Activated T-cell treated with anti-CD3 and anti-CD28 coated beads for 4 hours (primary cell): ENCODE measurements around the gene ELP4.

Source experiments
- DNase-seq: peaks from one replicate; pipeline ENCODE4 v3.0.0-alpha.2; 2020

The ELP4 gene

DNA sequence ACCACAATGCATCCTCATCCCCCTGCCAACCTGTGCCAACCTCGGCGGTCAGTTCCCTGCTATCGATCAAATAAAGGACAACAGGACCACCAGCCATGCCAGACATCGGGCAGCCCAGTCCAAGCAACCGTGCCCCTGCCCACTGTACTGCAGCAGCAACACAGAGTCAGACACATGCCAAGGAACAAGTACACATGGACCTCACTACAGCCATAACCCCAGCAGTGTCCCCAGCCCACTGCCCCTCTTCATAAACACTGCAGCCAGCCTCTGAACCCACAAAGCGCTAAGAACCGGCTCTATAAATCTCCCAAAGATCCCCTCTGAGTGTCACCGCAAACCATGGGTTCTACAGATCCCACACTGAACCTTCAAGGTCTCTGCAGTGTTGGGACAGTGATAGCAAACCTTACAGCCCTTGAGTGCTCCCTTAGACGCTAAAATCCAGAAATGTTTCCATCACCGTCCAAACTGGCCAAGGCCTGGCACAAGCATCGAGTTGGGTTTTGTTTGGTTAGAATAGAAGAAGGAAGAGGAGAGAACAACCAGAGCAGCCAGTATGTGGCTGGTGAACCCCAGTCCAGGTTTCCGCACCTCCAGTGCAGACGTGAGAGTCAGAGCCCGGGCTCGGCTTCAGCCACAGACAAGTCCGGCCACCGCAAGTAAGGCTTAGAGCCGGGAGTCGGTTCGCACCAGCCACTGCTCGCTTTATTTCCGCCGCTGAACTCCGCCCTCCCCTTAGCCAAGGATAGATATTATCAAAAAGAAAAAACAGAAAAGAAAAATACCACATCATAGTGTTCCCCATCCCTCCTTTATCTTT, 293.6 kb downstream of the ELP4 start:
- DNase-seq: no peak

- no peak for DNase-seq
These were observed 294.3 kb downstream of the ELP4 start for GRCh38 chr11:31803813-31804311.

DNA sequence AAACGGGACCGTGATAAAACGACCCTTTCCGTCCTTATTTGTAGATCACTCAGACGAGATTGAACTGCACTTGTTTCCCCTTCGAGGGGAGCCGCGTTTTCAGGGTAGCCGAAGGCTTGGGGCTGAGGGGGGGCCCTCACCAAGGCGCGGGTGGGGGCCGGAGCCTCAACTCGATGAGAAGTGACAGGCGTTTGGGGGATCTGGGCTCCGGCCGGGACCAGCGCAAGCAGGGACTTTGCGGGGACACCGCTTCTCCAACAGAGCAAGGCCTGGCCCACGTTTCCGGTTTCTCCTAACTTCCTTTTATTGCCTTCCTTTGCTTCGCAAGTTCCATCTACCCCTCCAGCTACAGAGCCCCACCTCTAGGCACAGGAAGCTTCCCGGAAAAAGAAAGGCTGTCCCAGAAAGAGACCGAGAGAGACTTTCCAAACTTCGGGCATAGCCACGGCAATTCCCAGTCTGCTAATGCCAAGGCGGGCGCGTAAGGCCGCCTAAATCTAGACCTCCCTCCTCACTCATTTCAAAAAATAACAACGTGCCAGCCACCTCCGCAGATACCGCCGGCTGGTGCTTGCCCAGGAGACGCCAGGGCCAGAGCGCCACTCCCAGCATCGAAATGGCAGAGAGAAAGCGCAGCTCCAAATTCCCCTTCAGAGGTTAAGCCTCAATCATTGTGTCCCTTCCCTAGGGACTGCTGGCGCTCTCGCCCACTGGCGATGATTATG, 294.9 kb downstream of the ELP4 start:
- no peak for DNase-seq

DNA sequence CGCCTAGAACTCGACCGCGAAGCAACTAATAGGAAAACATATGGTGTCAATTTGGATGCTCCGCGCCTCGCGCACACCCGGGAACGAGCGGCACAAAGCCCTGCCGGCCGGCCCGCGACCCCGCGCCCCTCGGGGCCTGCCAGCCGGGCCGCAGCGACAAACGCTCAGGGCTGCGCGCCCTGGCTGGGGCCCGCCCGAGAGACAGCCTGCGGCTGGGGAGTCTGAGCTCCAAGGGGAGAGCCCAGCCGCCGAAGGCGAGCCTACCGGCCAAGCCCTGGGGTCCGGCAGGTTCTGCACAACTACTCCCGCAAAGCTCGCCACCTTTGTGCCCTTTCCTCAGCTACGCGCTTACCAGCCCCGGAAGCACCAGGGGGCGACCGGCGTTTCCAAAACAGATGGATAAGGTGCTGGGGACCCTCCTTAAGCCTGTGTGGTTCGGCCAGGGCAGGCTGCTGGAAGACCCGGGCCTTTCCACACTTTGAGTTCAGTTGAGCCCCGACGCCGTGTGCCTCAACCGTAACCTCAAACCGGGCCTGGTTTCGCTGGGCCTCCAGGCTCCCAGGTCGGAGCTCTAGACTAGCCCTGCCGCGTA, 295.6 kb downstream of the ELP4 start:
- DNase-seq: no peak

GRCh38 chr11:31805629-31806185, 296.1 kb downstream of the ELP4 start:
- no peak for DNase-seq

GRCh38 chr11:31806186-31806927, 296.8 kb downstream of the ELP4 start:
- no peak for DNase-seq

GRCh38 chr11:31806928-31807798, 297.6 kb downstream of the ELP4 start:
- no peak for DNase-seq

- no peak for DNase-seq
These were observed 298.5 kb downstream of the ELP4 start for GRCh38 chr11:31807799-31808667.

DNA sequence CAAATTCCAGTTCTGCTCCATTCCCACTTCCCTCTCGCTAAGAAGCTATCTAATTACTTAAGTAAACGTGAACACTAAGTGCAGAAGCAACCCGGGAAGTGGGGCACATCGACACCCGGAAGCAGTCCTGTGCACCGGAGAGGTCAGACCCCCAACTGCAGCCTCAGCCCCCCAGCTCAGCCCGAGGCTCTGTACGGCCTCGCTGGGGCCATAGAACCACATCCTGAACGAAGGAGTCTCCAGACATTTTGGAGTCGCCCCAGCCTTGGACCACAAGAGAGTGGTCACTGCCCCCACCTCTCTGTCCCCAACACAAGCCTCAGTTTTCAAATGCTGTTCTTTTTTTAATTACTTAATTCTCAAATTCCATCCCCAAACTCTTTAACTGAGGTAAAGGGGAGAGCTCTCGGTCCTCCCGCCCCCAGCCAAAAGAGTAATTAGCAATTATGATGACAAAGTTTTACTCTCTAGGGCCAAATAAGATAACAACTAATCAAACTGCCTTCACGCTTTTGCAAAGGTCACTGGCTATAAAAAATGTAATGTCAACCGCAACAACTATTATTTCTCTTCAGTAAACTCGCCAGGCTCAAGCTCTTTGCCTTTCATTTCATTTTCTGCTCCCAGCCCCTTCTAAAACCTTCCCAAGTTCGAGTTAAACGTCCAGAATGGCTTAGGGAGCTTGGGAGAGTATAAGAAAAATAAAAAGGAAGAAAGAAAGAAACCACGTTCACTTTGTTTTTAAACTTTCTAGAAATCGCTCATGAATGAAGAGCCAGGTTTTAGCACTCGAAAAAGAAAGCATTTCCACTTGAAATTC, 299.4 kb downstream of the ELP4 start:
- no peak for DNase-seq

- DNase-seq: no peak
These were observed 299.9 kb downstream of the ELP4 start for GRCh38 chr11:31809541-31809856.

DNA sequence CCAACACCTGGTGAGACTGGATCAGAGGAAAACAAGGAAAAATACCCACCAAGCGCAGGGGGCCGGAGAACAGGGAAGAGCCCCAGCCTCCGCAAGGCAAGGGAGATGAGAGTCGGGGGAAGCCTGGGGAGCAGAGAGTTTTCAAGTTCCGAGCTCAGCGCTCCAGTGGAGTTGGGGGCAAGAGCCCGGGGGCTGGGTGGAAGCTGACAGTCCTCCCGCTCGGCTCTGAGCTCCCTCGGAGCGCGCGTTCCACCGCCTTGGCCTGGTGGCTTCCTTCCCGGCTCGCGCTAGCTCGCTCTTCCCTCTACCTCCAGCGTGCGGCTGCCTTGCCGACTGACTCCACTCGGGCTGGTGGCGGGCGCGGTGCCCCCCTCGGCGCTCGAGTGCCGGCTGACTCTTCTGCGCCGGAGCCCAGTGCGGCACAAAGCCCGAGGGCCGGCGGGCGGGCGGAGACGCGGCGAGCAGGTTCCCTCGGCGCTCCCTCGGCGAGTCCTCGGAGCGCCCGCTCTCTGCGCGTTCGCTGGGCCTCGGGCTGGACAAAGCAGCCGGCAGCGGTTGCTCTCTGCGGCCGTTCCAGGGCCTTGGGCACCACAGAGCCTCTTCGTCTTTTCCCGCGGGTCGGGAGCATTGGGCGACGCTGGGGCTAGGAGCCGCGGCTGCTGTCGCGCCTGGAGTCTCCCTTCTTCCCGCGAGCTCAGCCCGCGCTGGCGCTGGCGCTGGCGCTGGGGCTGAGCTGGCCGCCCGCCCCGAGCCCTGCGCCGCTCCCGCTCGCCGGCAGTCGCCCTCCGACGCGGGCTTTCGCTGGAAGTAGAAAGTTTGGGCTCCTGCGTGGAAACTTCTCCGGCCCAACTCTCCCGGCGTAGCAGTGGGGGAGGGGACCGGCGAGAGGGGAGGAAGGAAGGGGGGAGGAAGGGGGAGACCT, 300.6 kb downstream of the ELP4 start:
- no peak for DNase-seq

- DNase-seq: no peak
These were observed 301.4 kb downstream of the ELP4 start, which contains the start of gene PAX6 for GRCh38 chr11:31810779-31811647. Gene PAX6, minus strand, starts transcription at chr11:31811322. Its CDS starts 4,911 bp downstream, at chr11:31806411.

DNA sequence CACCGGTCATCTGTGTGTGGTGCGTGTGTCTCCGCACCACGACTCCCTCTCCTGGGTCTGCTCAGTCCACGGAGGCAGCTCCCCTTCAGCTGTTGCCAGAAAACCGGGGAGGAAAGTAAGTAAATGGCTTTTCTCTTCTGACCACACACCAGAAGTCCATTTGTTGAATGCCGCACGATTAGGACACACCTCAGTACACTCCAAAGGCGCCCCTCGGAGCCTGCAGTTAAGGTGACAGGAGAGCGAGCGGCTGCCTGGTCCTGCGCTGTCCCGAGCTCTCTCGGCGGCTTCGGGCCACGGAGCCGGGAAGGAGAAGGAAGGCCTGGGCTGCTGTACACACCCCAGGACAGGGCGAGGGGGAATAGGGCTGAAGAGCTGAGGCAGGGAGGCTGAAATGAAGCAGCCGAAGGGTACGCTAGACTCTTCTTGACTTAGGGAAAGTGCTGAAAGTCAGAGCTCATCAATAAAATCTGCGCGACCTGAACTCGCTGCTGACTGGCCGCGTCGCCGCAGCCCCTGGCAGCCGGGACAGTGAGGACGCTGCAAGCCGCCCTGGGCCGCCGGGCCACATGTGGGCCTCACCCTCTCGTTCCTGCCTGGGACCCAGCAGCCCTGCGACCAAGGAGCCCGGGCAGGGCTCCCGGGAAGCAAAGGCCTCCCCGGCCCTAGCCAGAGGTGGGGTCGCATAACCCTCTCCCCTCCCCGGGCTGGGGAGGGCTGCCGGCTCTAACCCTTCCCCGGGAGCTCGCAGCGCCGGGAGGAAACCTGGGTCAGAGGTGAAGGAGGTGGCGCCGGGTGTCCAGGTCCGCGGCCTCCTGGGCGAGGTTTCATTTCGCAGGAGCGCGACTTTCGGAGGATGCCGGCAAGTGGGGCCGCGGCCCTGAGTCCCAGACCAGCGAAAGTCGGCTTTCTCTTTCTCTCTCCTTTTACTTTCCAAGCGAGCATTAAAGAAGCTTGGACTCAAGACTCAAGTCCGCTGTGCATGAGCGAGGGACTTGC, 303.1 kb downstream of the ELP4 start:
- no peak for DNase-seq

- DNase-seq: no peak
These were observed 304.0 kb downstream of the ELP4 start for GRCh38 chr11:31813391-31814175.

GRCh38 chr11:31814176-31814868, 304.8 kb downstream of the ELP4 start:
- no peak for DNase-seq
